ENCODE measurements around the gene LCE1F. TPM values are rescaled to one million over a fixed set of nuclear protein-coding genes. Genes with fewer than 3 reads are reported as not detected.

Gene LCE1F
- total RNA-seq, 2 donors from 2014 or later, result not detected

- Histone ChIP-seq H3K9ac (ENCODE audit: low read depth in 2 of 2, low read length in 2 of 2) (no peak overlapping the region), H3K36me3 (no peaks in the 10 kb centered on the region), H3K4me1 (no peaks in the 10 kb centered on the region), H3K4me3 (no peak overlapping the region), H3K27me3 (no peaks in the 10 kb centered on the region), H3K9me3 (no peaks in the 10 kb centered on the region), H3K27ac (no peak overlapping the region)
- no peak for TF ChIP-seq CTCF (IDR thresholded peaks at IDR 0.05)
- DNase-seq, result no peak
- intact Hi-C loops (cut with DNase I), result no loop called here
These were observed 1.4 kb downstream of the LCE1F start for GRCh38 chr1:152776361-152776760.

- no peak for DNase-seq
These were observed 2.7 kb downstream of the LCE1F start for GRCh38 chr1:152777510-152778137.

GRCh38 chr1:152783095-152783494, 8.2 kb downstream of the LCE1F start:
- Histone ChIP-seq H3K9me3 (no peaks in the 10 kb centered on the region), H3K9ac (ENCODE audit: low read depth in 2 of 2, low read length in 2 of 2) (no peak overlapping the region), H3K4me3 (no peak overlapping the region), H3K27ac (no peak overlapping the region), H3K36me3 (no peaks in the 10 kb centered on the region), H3K27me3 (no peaks in the 10 kb centered on the region), H3K4me1 (no peaks in the 10 kb centered on the region)
- TF ChIP-seq CTCF (IDR thresholded peaks at IDR 0.05), result no peak
- intact Hi-C loops (cut with DNase I), result no loop called here
- DNase-seq, result no peak

More at GRCh38 chr1:152777510-152778137, 2.7 kb downstream of the LCE1F start:
- Histone ChIP-seq H3K4me1 (no peaks in the 10 kb centered on the region), H3K36me3 (no peaks in the 10 kb centered on the region), H3K9ac (ENCODE audit: low read depth in 2 of 2, low read length in 2 of 2) (no peak overlapping the region), H3K27me3 (no peaks in the 10 kb centered on the region), H3K27ac (no peak overlapping the region), H3K9me3 (no peaks in the 10 kb centered on the region), H3K4me3 (no peak overlapping the region)
- no peak for TF ChIP-seq CTCF (IDR thresholded peaks at IDR 0.05)
- intact Hi-C loops (cut with DNase I), result no loop called here

GRCh38 chr1:152786077-152786476, 11.1 kb downstream of the LCE1F start, which contains the start of gene LCE1E:
TSS of gene LCE1E (plus strand) at chr1:152786257. CDS start at chr1:152787300, 1,043 bp downstream.
- Histone ChIP-seq H3K9me3 (no peaks in the 10 kb centered on the region), H3K4me3 (no peak within 1 kb of the TSS), H3K36me3 (no peaks in the 10 kb centered on the region), H3K27ac (no peak within 1 kb of the TSS), H3K9ac (ENCODE audit: low read depth in 2 of 2, low read length in 2 of 2) (no peak within 1 kb of the TSS), H3K27me3 (no peaks in the 10 kb centered on the region), H3K4me1 (no peaks in the 10 kb centered on the region)
- TF ChIP-seq CTCF (IDR thresholded peaks at IDR 0.05), result no peak
- DNase-seq, result no peak
- intact Hi-C loops (cut with DNase I), result no loop called here

DNA sequence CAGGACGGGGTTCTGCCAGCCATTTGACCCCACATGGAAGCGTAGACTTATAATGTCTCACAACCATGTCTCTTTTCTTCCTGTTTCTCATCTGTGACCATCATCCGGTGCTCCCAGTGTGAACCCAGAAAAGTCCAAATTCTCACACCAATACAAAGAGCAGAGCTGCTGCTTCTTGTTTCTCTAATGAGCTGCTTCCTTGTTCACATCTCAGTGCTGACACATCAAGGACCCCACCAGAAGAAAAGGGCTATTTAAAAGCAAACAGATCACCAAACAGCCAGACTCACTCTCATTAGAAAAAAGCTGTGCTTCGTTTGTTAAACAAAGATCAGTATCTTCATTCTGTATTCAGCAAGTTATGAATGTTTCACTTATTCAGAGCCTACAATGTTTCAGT, 20.7 kb downstream of the LCE1F start:
- Histone ChIP-seq H3K27me3 (no peaks in the 10 kb centered on the region), H3K9ac (ENCODE audit: low read depth in 2 of 2, low read length in 2 of 2) (no peak overlapping the region), H3K36me3 (no peaks in the 10 kb centered on the region), H3K4me1 (no peaks in the 10 kb centered on the region), H3K9me3 (no peaks in the 10 kb centered on the region), H3K4me3 (no peak overlapping the region), H3K27ac (no peak overlapping the region)
- intact Hi-C loops (cut with DNase I), result no loop called here
- no peak for TF ChIP-seq CTCF (IDR thresholded peaks at IDR 0.05)
- DNase-seq, result no peak
